ENCODE measurements around the gene EVI2B. TPM values are rescaled to one million over a fixed set of nuclear protein-coding genes. Genes with fewer than 3 reads are reported as not detected.
A peak's percentile ranks its signal among the peaks of the same experiment; 100 is the strongest.

The EVI2B gene
- polyA plus RNA-seq, 3 donors, result 166 to 267 (median 262) TPM

- TF ChIP-seq CTCF (IDR thresholded peaks at IDR 0.05), result no peak
- H3K4me1 Mint-ChIP-seq, result peaks cover 47% of the 10 kb centered on the region
- Histone ChIP-seq H3K36me3 (replicated peaks in 1 of 2; ENCODE audit: control insufficient read depth in 1 of 2, insufficient read depth in 2 of 2, low read length in 2 of 2) (peaks cover 8 to 16% of the 10 kb centered on the region in 2 donors), H2AFZ (ENCODE audit: insufficient read depth, low read depth, low read length, poor library complexity, severe bottlenecking) (no peak overlapping the region), H3K4me1 (ENCODE audit: control insufficient read depth in 1 of 2, insufficient read depth in 2 of 2, low read length in 2 of 2) (peaks cover 41 to 59% of the 10 kb centered on the region in 2 donors), H3K27me3 (ENCODE audit: control insufficient read depth in 2 of 2, insufficient read depth in 2 of 2, low read length in 2 of 2) (no peaks in the 10 kb centered on the region), H3K27ac (ENCODE audit: low read depth in 1 of 2, low read length in 2 of 2) (peak overlapping the region; percentile 75 to 86), H4K20me1 (ENCODE audit: insufficient read depth, low read length) (peaks cover 35% of the 10 kb centered on the region), H3K9ac (ENCODE audit: insufficient read depth, low read length, poor library complexity, severe bottlenecking) (peak overlapping the region; percentile 88), H3K4me3 (replicated peaks in 1 of 3; ENCODE audit: low read depth in 2 of 3, low read length in 3 of 3) (peak overlapping the region; percentile 90 to 100 (median 96)), H3K4me2 (replicated peaks; ENCODE audit: extremely low read depth, low read length, poor library complexity, severe bottlenecking) (peak overlapping the region; percentile 98), H3K9me3 (replicated peaks in 1 of 2; ENCODE audit: control insufficient read depth in 1 of 2, insufficient read depth in 1 of 2, low read length in 2 of 2) (no peaks in the 10 kb centered on the region), H3K79me2 (ENCODE audit: insufficient read depth, low read length) (peaks cover 92% of the 10 kb centered on the region)
- no peaks in the 10 kb centered on the region for H3K9me3 Mint-ChIP-seq
- peak overlapping the region; percentile 91 to 98 (median 95) for H3K27ac Mint-ChIP-seq
- intact Hi-C loops (cut with micrococcal nuclease), result loop anchor here in 1 of 2 donors (5.0 to 10.0 kb wide), 2 partner anchors 181 to 357 kb away; no protein-coding TSS in a partner anchor
- WGBS (ENCODE audit: insufficient coverage), result no CpG with 5 or more reads among the region's 3 CpGs
- peak in 1 of 3 donors; percentile 21 for DNase-seq
- peak overlapping the region; percentile 95 to 98 for H3K4me3 Mint-ChIP-seq
- H3K36me3 Mint-ChIP-seq, result peaks cover 25 to 28% of the 10 kb centered on the region in 2 donors
- H3K27me3 Mint-ChIP-seq (ENCODE audit: low read depth in 3 of 3), result no peaks in the 10 kb centered on the region
Observed at GRCh38 chr17:31311526-31311925, 2.3 kb downstream of the EVI2B start.

- H3K9me3 Mint-ChIP-seq, result no peaks in the 10 kb centered on the region
- H2AFZ ChIP-seq (ENCODE audit: insufficient read depth, low read depth, low read length, poor library complexity, severe bottlenecking), result no peak overlapping the region
- no peaks in the 10 kb centered on the region for H3K27me3 ChIP-seq (ENCODE audit: control insufficient read depth in 2 of 2, insufficient read depth in 2 of 2, low read length in 2 of 2)
- peaks cover 15 to 22% of the 10 kb centered on the region in 2 donors for H3K36me3 ChIP-seq (replicated peaks in 1 of 2; ENCODE audit: control insufficient read depth in 1 of 2, insufficient read depth in 2 of 2, low read length in 2 of 2)
- intact Hi-C loops (cut with micrococcal nuclease), result loop anchor here in 1 of 2 donors (5.0 to 10.0 kb wide), 2 partner anchors 181 to 356 kb away; no protein-coding TSS in a partner anchor
- H3K4me1 ChIP-seq (ENCODE audit: control insufficient read depth in 1 of 2, insufficient read depth in 2 of 2, low read length in 2 of 2), result peaks cover 37 to 58% of the 10 kb centered on the region in 2 donors
- DNase-seq, result peak in 2 of 3 donors; percentile 9 to 21
- TF ChIP-seq CTCF (IDR thresholded peaks at IDR 0.05), result no peak
- no peaks in the 10 kb centered on the region for H3K27me3 Mint-ChIP-seq (ENCODE audit: low read depth in 3 of 3)
- H3K4me1 Mint-ChIP-seq, result peaks cover 48% of the 10 kb centered on the region
- H3K79me2 ChIP-seq (ENCODE audit: insufficient read depth, low read length), result peaks cover 92% of the 10 kb centered on the region
- peak overlapping the region; percentile 72 to 86 for H3K27ac ChIP-seq (ENCODE audit: low read depth in 1 of 2, low read length in 2 of 2)
- peaks cover 31 to 34% of the 10 kb centered on the region in 2 donors for H3K36me3 Mint-ChIP-seq
- peak overlapping the region; percentile 98 for H3K4me2 ChIP-seq (replicated peaks; ENCODE audit: extremely low read depth, low read length, poor library complexity, severe bottlenecking)
- H3K9me3 ChIP-seq (replicated peaks in 1 of 2; ENCODE audit: control insufficient read depth in 1 of 2, insufficient read depth in 1 of 2, low read length in 2 of 2), result no peaks in the 10 kb centered on the region
- 0% methylated on average over 1 of the region's 7 CpGs for WGBS (ENCODE audit: insufficient coverage)
- H4K20me1 ChIP-seq (ENCODE audit: insufficient read depth, low read length), result peaks cover 41% of the 10 kb centered on the region
- H3K4me3 ChIP-seq (replicated peaks in 1 of 3; ENCODE audit: low read depth in 2 of 3, low read length in 3 of 3), result peak overlapping the region; percentile 90 to 100 (median 96)
- H3K4me3 Mint-ChIP-seq, result peak overlapping the region; percentile 95 to 98
- peak overlapping the region; percentile 91 to 98 (median 96) for H3K27ac Mint-ChIP-seq
- peak overlapping the region; percentile 88 for H3K9ac ChIP-seq (ENCODE audit: insufficient read depth, low read length, poor library complexity, severe bottlenecking)
Observed at GRCh38 chr17:31310886-31311285, 3.0 kb downstream of the EVI2B start.

Measured in CD14-positive monocyte (primary cell).